ENCODE measurements around the gene POU5F1. TPM values are rescaled to one million over a fixed set of nuclear protein-coding genes. Genes with fewer than 3 reads are reported as not detected.

Gene POU5F1
- total and polyA plus RNA-seq, 10 donors, result 0.57 to 3.7 (median 1.5) TPM

DNA sequence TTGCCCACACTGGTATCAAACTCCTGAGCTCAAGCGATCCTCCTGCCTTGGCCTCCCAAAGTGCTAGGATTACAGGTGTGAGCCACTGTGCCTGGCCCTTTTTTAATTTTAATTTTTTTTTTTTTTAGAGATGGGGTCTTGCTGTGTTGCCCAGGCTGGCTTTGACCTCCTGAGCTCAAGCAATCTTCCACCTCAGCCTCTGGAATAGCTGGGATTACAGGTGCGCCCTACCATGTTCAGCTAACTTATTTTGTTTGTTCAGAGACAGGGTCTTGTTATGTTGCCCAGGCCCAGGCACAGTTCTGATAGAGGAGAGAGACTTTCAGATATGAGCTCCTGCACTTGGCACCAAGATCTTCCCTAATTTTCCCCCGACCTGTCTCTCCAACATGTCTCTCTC is 39.7 kb downstream of the POU5F1 start:
- 84 to 96% (median 93%) methylated on average over 3 of the region's 3 CpGs for WGBS, 5 donors
- no peak for DNase-seq
- H3K9me3 ChIP-seq, result no peaks in the 10 kb centered on the region
- no peak overlapping the region for H3K4me3 ChIP-seq
- peaks cover 0 to 5% (median 0%) of the 10 kb centered on the region in 6 donors for H3K4me1 ChIP-seq
- no peaks in the 10 kb centered on the region for H3K36me3 ChIP-seq
- intact Hi-C loops (cut with DNase I; ENCODE audit: low total_unique reads), result no loop called here
- no peak for TF ChIP-seq POLR2A (IDR thresholded peaks at IDR 0.05)
- no peak for TF ChIP-seq POLR2AphosphoS5 (IDR thresholded peaks at IDR 0.05)
- TF ChIP-seq, protein P1, sequence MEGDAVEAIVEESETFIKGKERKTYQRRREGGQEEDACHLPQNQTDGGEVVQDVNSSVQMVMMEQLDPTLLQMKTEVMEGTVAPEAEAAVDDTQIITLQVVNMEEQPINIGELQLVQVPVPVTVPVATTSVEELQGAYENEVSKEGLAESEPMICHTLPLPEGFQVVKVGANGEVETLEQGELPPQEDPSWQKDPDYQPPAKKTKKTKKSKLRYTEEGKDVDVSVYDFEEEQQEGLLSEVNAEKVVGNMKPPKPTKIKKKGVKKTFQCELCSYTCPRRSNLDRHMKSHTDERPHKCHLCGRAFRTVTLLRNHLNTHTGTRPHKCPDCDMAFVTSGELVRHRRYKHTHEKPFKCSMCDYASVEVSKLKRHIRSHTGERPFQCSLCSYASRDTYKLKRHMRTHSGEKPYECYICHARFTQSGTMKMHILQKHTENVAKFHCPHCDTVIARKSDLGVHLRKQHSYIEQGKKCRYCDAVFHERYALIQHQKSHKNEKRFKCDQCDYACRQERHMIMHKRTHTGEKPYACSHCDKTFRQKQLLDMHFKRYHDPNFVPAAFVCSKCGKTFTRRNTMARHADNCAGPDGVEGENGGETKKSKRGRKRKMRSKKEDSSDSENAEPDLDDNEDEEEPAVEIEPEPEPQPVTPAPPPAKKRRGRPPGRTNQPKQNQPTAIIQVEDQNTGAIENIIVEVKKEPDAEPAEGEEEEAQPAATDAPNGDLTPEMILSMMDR (IDR thresholded peaks at IDR 0.05 in 8 of 11, conservative IDR thresholded peaks at IDR 0.05 in 3 of 11), result no peak
- no peak overlapping the region for H3K27ac ChIP-seq
- H3K27me3 ChIP-seq (replicated peaks in 1 of 7), result peaks cover 0 to 5% (median 0%) of the 10 kb centered on the region in 7 donors

DNA sequence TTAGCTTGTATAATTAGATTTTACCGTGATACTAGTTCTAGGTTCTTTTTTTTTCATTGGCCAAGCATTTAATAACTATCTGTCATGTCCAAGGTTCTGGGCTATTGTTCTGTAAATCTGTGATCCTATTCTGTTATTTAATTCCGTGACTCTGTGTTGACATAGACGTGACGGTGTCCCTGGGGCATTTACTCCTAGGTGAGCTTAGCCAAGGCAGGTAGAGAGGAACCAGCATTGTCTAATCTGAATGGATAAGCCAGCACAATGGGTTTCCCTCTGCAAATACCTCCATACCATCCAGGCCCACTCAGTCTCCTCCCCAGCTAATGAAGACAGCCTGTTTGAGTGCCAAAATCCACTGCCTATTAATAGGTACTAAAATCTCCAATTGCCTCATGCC is 41.4 kb downstream of the POU5F1 start:
- TF ChIP-seq, protein P1 (IDR thresholded peaks at IDR 0.05 in 8 of 11, conservative IDR thresholded peaks at IDR 0.05 in 3 of 11), result no peak
- TF ChIP-seq POLR2A (IDR thresholded peaks at IDR 0.05), result no peak
- TF ChIP-seq POLR2AphosphoS5 (IDR thresholded peaks at IDR 0.05), result no peak
- Histone ChIP-seq H3K36me3 (no peaks in the 10 kb centered on the region), H3K4me1 (peaks cover 0 to 5% (median 0%) of the 10 kb centered on the region in 6 donors), H3K27me3 (replicated peaks in 1 of 7) (peaks cover 0 to 5% (median 0%) of the 10 kb centered on the region in 7 donors), H3K4me3 (no peak overlapping the region), H3K9me3 (no peaks in the 10 kb centered on the region), H3K27ac (no peak overlapping the region)
- 58 to 88% (median 78%) methylated on average over 4 of the region's 4 CpGs for WGBS, 5 donors
- intact Hi-C loops (cut with DNase I; ENCODE audit: low total_unique reads), result no loop called here
- DNase-seq, result no peak

DNA sequence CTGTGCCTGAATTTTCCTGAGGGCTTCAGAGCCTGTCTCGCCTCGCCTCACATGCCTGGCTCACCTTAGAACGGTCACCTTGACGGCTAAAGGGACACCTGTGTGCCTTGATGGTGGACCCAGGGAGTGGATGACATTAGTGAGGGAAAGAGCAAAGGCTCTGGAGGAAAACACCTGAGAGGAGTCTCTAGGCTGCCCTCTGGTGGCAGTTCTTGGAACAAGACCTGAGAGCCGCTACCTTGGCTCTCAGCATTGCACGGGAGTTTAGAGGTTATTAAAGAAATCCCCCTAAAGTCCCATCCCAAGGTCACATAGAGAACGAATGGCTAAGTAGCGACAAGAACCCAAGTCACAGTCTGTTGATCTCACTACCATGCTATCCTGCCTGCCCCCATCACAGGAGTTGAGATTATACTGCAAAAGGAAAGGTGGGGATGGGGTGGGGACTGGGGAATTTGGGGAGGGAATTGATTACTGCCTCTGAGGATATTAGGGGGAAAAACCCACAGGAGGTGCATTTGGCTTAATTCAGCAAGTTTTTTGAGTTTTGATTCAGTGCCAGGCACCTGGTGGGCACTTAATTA is 42.3 kb downstream of the POU5F1 start:
- Histone ChIP-seq H3K27ac (no peak overlapping the region), H3K36me3 (no peaks in the 10 kb centered on the region), H3K27me3 (replicated peaks in 1 of 7) (peaks cover 0 to 5% (median 0%) of the 10 kb centered on the region in 7 donors), H3K4me1 (peaks cover 0 to 5% (median 0%) of the 10 kb centered on the region in 6 donors), H3K4me3 (no peak overlapping the region), H3K9me3 (no peaks in the 10 kb centered on the region)
- 5 to 12% (median 10%) methylated on average over 8 of the region's 8 CpGs for WGBS, 5 donors
- intact Hi-C loops (cut with DNase I; ENCODE audit: low total_unique reads), result no loop called here
- DNase-seq, result peak; percentile 82
- TF ChIP-seq, protein P1 (IDR thresholded peaks at IDR 0.05 in 8 of 11, conservative IDR thresholded peaks at IDR 0.05 in 3 of 11), result peak; percentile 29 to 89 (median 81)
- no peak for TF ChIP-seq POLR2AphosphoS5 (IDR thresholded peaks at IDR 0.05)

DNA sequence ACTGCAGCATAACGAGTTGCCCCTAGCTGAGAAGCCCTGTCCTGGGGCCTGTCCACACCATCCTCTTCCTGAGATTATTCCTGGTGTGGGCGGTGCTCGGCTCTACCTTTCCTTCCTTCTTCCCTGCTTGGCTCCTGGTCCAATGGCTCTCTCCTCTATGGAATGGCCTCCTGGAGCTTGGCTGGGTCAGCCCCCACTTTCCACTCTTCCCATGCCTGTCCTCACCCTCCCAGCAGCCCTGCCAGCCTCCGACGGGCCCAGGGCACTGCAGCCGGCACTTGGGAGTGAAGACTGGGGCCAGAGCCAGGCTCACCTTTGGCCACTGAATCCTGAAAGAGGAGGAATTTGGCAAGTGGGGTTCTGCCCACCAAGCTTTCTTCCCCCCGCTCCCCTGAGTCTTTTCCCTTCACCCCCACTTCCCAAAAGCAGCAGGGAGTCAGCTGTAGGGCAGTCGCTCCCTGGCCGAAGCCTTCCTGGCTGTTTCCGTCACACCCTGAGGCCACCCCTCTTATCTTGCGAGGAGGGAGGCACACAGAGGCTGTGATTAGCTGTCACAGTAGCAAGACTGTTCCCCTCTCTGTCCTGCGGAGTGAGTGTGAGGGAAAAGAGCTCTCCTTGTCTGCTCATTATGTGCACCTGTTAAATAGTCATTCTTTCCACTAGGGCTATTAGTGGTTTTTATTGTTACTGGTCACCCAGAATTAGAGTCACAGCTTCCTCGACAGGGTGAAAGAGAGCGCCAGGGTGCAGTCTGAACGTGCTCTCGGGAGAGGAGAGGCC is 43.9 kb downstream of the POU5F1 start:
- no peak overlapping the region for H3K4me3 ChIP-seq
- DNase-seq, result no peak
- intact Hi-C loops (cut with DNase I; ENCODE audit: low total_unique reads), result no loop called here
- no peaks in the 10 kb centered on the region for H3K36me3 ChIP-seq
- no peak for TF ChIP-seq POLR2AphosphoS5 (IDR thresholded peaks at IDR 0.05)
- H3K27me3 ChIP-seq (replicated peaks in 1 of 7), result peaks cover 0 to 5% (median 0%) of the 10 kb centered on the region in 7 donors
- WGBS, 5 donors, result 80 to 84% (median 82%) methylated on average over 16 of the region's 16 CpGs
- no peaks in the 10 kb centered on the region for H3K9me3 ChIP-seq
- peaks cover 0 to 5% (median 0%) of the 10 kb centered on the region in 6 donors for H3K4me1 ChIP-seq
- no peak overlapping the region for H3K27ac ChIP-seq

All from spleen (tissue), 11 donors.